A673 (cell line): ENCODE results near the gene PGAP3. TPM values are rescaled to one million over a fixed set of nuclear protein-coding genes. Genes with fewer than 3 reads are reported as not detected.

Experiments
- BruUV-seq: library from RNA; stranded (reverse); fragments of 400-500 nt; replicated peaks from 2 replicates; lab custom pipeline; 2021; lab: Mats Ljungman, UMichigan
- CTCF ChIA-PET: fragments of 300-600 bp; sonication (Branson Sonifier 250); formaldehyde crosslinking; loops from one replicate; lab custom pipeline; 2022; ENCODE audit warnings: antibody characterized with exemption; lab: Charles Lee
- POLR2A ChIA-PET: fragments of 300-600 bp; sonication (Branson Sonifier 250); formaldehyde crosslinking; loops from one replicate; lab custom pipeline; 2022; ENCODE audit warnings: antibody characterized with exemption; ENCODE audit not compliant: low non-redundant PET; lab: Charles Lee
- DNase-seq: peaks from one replicate; pipeline ENCODE4 v3.0.0-alpha.2; 2015; ENCODE audit warnings: low spot score
- H3K27ac ChIP-seq: fragments of 200-600 bp; sonication (generic); 2 replicates; pipeline ENCODE4 v1.5.1; 2016; ENCODE audit warnings: mixed run types, low read depth, mild to moderate bottlenecking, mixed read lengths, antibody characterized with exemption, low read length; ENCODE audit not compliant: poor library complexity, severe bottlenecking
- H3K27me3 ChIP-seq: fragments of 200-600 bp; sonication (generic); replicated peaks from 2 replicates; pipeline ENCODE4 v1.6.1; 2017; ENCODE audit warnings: mixed run types, low read depth, mild to moderate bottlenecking, mixed read lengths, antibody characterized with exemption, low read length; ENCODE audit not compliant: insufficient read depth, poor library complexity
- H3K36me3 ChIP-seq: fragments of 200-600 bp; sonication (generic); 2 replicates; pipeline ENCODE4 v1.6.1; 2016; ENCODE audit warnings: mixed run types, mild to moderate bottlenecking, mixed read lengths, antibody characterized with exemption, low read length; ENCODE audit not compliant: insufficient read depth, poor library complexity, severe bottlenecking
- H3K4me1 ChIP-seq: fragments of 200-600 bp; sonication (generic); 2 replicates; pipeline ENCODE4 v1.6.1; 2017; ENCODE audit warnings: mixed run types, mild to moderate bottlenecking, mixed read lengths, antibody characterized with exemption, low read length; ENCODE audit not compliant: insufficient read depth, poor library complexity, severe bottlenecking
- H3K4me3 ChIP-seq: fragments of 200-600 bp; sonication (generic); 2 replicates; pipeline ENCODE4 v1.5.1; 2016; ENCODE audit warnings: low read depth, mixed run types, mild to moderate bottlenecking, mixed read lengths, low read length; ENCODE audit not compliant: poor library complexity, severe bottlenecking
- H3K9me3 ChIP-seq: fragments of 200-600 bp; sonication (generic); 2 replicates; pipeline ENCODE4 v1.6.1; 2016; ENCODE audit warnings: mixed run types, low read depth, mild to moderate bottlenecking, mixed read lengths, antibody characterized with exemption, low read length; ENCODE audit not compliant: poor library complexity, severe bottlenecking
- EZH2 ChIP-seq: fragments of 200-600 bp; sonication (generic); IDR thresholded peaks from 2 replicates; pipeline ENCODE4 v1.6.1; 2017; ENCODE audit warnings: borderline replicate concordance, low read depth, mild to moderate bottlenecking, mixed read lengths, antibody characterized with exemption, low read length; ENCODE audit not compliant: poor library complexity, severe bottlenecking
- intact Hi-C: fragments of 100-400 bp; cut with micrococcal nuclease; formaldehyde crosslinking; loops from one replicate; pipeline ENCODE4 v1.10.0; 2022; ENCODE audit not compliant: unreplicated experiment
- total RNA-seq: library from RNA; stranded (reverse); gene quantifications from 2 replicates; pipeline ENCODE4 v1.2.3, GENCODE V29; 2021
- TF ChIP-seq, protein P1 (sequence below): fragments of 300-800, 200-600 bp; sonication (generic); conservative IDR thresholded peaks from 2 replicates; pipeline ENCODE4 v1.5.1; 2017; ENCODE audit warnings: low read depth, mild to moderate bottlenecking, antibody characterized with exemption, low read length, moderate library complexity, mixed read lengths

Gene PGAP3
- total RNA-seq, 1 experiment from 2014 or later = 3.6 TPM

DNA sequence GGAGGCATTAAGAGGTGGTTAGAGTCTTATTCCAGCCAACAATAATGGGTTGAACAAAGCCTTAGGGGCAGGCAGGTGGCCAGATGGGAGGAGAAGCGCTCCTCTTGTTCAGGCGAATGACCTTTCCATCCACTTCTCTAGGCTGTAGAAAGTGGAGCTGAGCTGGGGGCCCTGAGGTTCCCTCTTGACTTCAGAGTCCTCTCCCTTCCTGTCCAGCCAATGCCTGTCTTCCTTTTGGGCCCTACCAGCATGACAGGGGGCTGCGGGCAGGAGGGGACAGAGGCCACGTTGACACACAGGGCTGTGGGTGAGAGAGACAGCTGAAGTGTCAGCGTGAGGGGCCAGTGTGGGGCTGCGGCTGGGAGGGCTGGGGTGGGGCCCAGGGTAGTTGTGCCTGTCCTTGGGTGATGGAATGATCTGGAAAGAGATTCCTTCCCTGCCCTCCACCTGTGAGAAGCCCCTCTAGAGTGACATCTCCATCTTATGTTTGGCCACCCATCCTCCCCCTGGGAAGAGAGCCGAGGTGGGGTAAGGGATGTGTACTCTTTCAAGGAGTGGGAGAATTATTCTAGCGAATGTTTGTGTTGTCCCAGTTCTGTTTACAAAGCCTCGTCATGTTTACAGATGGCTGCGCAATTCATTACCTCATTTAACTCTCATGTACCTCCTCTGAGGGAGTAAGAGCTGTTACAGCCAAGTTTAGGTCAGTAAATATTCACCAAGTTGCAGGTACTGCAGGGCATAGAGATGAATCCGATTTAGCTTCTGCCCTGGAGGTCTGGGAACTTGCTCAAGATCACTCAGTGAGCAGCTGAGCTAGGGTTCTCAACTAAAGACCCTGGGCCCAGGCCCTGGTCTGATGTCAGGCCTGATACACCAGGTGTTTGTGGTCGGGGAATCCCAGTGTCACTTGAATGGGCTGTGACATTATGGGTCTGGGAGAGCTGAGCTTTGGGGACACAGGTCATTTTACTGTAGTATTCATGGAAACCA is 15.3 kb upstream of the PGAP3 start:
- TF ChIP-seq, protein P1, sequence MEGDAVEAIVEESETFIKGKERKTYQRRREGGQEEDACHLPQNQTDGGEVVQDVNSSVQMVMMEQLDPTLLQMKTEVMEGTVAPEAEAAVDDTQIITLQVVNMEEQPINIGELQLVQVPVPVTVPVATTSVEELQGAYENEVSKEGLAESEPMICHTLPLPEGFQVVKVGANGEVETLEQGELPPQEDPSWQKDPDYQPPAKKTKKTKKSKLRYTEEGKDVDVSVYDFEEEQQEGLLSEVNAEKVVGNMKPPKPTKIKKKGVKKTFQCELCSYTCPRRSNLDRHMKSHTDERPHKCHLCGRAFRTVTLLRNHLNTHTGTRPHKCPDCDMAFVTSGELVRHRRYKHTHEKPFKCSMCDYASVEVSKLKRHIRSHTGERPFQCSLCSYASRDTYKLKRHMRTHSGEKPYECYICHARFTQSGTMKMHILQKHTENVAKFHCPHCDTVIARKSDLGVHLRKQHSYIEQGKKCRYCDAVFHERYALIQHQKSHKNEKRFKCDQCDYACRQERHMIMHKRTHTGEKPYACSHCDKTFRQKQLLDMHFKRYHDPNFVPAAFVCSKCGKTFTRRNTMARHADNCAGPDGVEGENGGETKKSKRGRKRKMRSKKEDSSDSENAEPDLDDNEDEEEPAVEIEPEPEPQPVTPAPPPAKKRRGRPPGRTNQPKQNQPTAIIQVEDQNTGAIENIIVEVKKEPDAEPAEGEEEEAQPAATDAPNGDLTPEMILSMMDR = no peak
- no peak for TF ChIP-seq EZH2
- Histone ChIP-seq H3K36me3 (no peaks in the 10 kb centered on the region), H3K9me3 (no peaks in the 10 kb centered on the region), H3K27ac (no peak overlapping the region), H3K4me1 (no peaks in the 10 kb centered on the region), H3K4me3 (no peak overlapping the region), H3K27me3 (no peaks in the 10 kb centered on the region)
- ChIA-PET CTCF (interaction anchor here (1.1 kb wide), 1 partner anchor 49 kb away, joined by 3 read pairs; no protein-coding TSS in a partner anchor), POLR2A (no interaction called here)
- no peak for DNase-seq
- intact Hi-C loops = no loop called here
- BruUV-seq = no TSS peak

GRCh38 chr17:39701784-39702422 is 14.0 kb upstream of the PGAP3 start:
- no peak for TF ChIP-seq EZH2
- TF ChIP-seq, protein P1 = no peak
- no peaks in the 10 kb centered on the region for H3K27me3 ChIP-seq
- H3K36me3 ChIP-seq = no peaks in the 10 kb centered on the region
- no TSS peak for BruUV-seq
- DNase-seq = no peak
- CTCF ChIA-PET = interaction anchor here (1.1 kb wide), 1 partner anchor 48 kb away, joined by 3 read pairs; no protein-coding TSS in a partner anchor
- no peaks in the 10 kb centered on the region for H3K4me1 ChIP-seq
- POLR2A ChIA-PET = no interaction called here
- no peak overlapping the region for H3K27ac ChIP-seq
- H3K9me3 ChIP-seq = no peaks in the 10 kb centered on the region
- intact Hi-C loops = no loop called here
- no peak overlapping the region for H3K4me3 ChIP-seq

- TF ChIP-seq, protein P1 = no peak
- no peak for TF ChIP-seq EZH2
- H3K36me3 ChIP-seq = no peaks in the 10 kb centered on the region
- H3K27ac ChIP-seq = no peak overlapping the region
- POLR2A ChIA-PET = no interaction called here
- CTCF ChIA-PET = no interaction called here
- intact Hi-C loops = no loop called here
- H3K27me3 ChIP-seq = no peaks in the 10 kb centered on the region
- H3K4me1 ChIP-seq = no peaks in the 10 kb centered on the region
- DNase-seq = no peak
- peak overlapping the region; percentile 70 for H3K4me3 ChIP-seq
- no peaks in the 10 kb centered on the region for H3K9me3 ChIP-seq
- BruUV-seq = no TSS peak
These were observed 13.3 kb upstream of the PGAP3 start for GRCh38 chr17:39701012-39701783.
